Endothelial cell of umbilical vein (primary cell): Measurements from ENCODE around the gene RMI2. TPM values are rescaled to one million over a fixed set of nuclear protein-coding genes. Genes with fewer than 3 reads are reported as not detected.

Experiments used
- BruUV-seq: library from RNA; stranded (reverse); fragments of 400-500 nt; replicated peaks from 2 replicates; lab custom pipeline; 2021; lab: Mats Ljungman, UMichigan
- CTCF ChIA-PET: fragments of 300-600, 350-600 bp; sonication (Branson Sonifier 250); formaldehyde crosslinking; loops from one replicate; lab custom pipeline; 2021; ENCODE audit warnings: antibody characterized with exemption, inconsistent platforms; lab: Charles Lee
- POLR2A ChIA-PET: fragments of 300-600, 350-600 bp; sonication (Branson Sonifier 250); formaldehyde crosslinking; loops from one replicate; lab custom pipeline; 2021; ENCODE audit warnings: antibody characterized with exemption, inconsistent platforms; lab: Charles Lee
- DNase-seq: peaks from one replicate; pipeline ENCODE4 v3.0.0-alpha.2; 2011; ENCODE audit warnings: low read depth, low spot score
- FAIRE-seq: peaks from 2 replicates; lab custom pipeline; 2011; peaks lifted over from hg19 to GRCh38; lab: Jason Lieb, UNC
- H2AFZ ChIP-seq: 2 replicates; pipeline ENCODE4 v1.6.0; 2012; ENCODE audit warnings: low read depth, low read length, control low read depth, inconsistent platforms
- H3K27ac ChIP-seq: 2 replicates; pipeline ENCODE4 v1.5.1; 2011; ENCODE audit warnings: low read depth, mild to moderate bottlenecking, control low read depth, low read length, moderate library complexity; ENCODE audit not compliant: insufficient read depth
- H3K27me3 ChIP-seq, 2 experiments: 2 replicates each; pipeline versions ENCODE4 v1.6.0 to v1.6.1; 2011; ENCODE audit warnings: low read length in 2 of 2, mixed read lengths in 1 of 2; ENCODE audit not compliant: control insufficient read depth in 2 of 2, insufficient read depth in 2 of 2
- H3K36me3 ChIP-seq, 2 experiments: 2 replicates in 1 of 2; 3 replicates in 1 of 2; pipeline ENCODE4 v1.5.1; 2011; ENCODE audit warnings: low read length in 2 of 2, mild to moderate bottlenecking in 1 of 2, moderate library complexity in 1 of 2; ENCODE audit not compliant: control insufficient read depth in 2 of 2, insufficient read depth in 2 of 2; ENCODE audit errors: extremely low read depth in 1 of 2
- H3K4me1 ChIP-seq: 3 replicates; pipeline ENCODE4 v1.5.1; 2011; ENCODE audit warnings: mild to moderate bottlenecking, low read length; ENCODE audit not compliant: control insufficient read depth, insufficient read depth; ENCODE audit errors: extremely low read depth
- H3K4me2 ChIP-seq: 2 replicates; pipeline ENCODE4 v1.6.1; 2011; ENCODE audit warnings: low read length, control low read depth, mixed read lengths; ENCODE audit not compliant: insufficient read depth
- H3K4me3 ChIP-seq, 3 experiments: fragments of 200-600 bp in 1 of 3; sonication (generic), shearing (Covaris generic) in 1 of 3; replicated peaks in 1 of 3; 2 replicates each; pipeline ENCODE4 v1.5.1; 2011 to 2016; ENCODE audit warnings: control low read depth in 3 of 3, low read length in 3 of 3, mild to moderate bottlenecking in 2 of 3, inconsistent platforms in 1 of 3, low read depth in 1 of 3, moderate library complexity in 1 of 3; ENCODE audit not compliant: insufficient read depth in 1 of 3
- H3K79me2 ChIP-seq: 2 replicates; pipeline ENCODE4 v1.6.0; 2012; ENCODE audit warnings: low read length, inconsistent platforms; ENCODE audit not compliant: control insufficient read depth, insufficient read depth
- H3K9ac ChIP-seq: replicated peaks from 2 replicates; pipeline ENCODE3; 2011; ENCODE audit warnings: low read length, control low read depth; ENCODE audit not compliant: insufficient read depth; ENCODE audit errors: extremely low read depth
- H3K9me1 ChIP-seq: replicated peaks from 3 replicates; pipeline ENCODE4 v1.6.0; 2011; ENCODE audit warnings: mild to moderate bottlenecking, low read length; ENCODE audit not compliant: control insufficient read depth, insufficient read depth; ENCODE audit errors: extremely low read depth
- H3K9me3 ChIP-seq: replicated peaks from 2 replicates; pipeline ENCODE4 v1.5.1; 2012; ENCODE audit warnings: low read length, inconsistent platforms; ENCODE audit not compliant: control insufficient read depth, insufficient read depth
- H4K20me1 ChIP-seq: replicated peaks from 2 replicates; pipeline ENCODE3; 2011; ENCODE audit warnings: mild to moderate bottlenecking, low read length; ENCODE audit not compliant: control insufficient read depth, insufficient read depth; ENCODE audit errors: extremely low read depth
- CTCF ChIP-seq, 2 donors: IDR thresholded peaks; 1 replicate in 1 of 2; 2 replicates in 1 of 2; pipeline ENCODE4 v1.5.1; 2011; ENCODE audit warnings: low read length in 2 of 2, mild to moderate bottlenecking in 2 of 2, moderate library complexity in 2 of 2, control low read depth in 1 of 2, inconsistent platforms in 1 of 2, low read depth in 1 of 2; ENCODE audit not compliant: insufficient read depth in 1 of 2; ENCODE audit errors: extremely low read depth in 1 of 2
- EZH2 ChIP-seq: IDR thresholded peaks from 2 replicates; pipeline ENCODE4 v1.6.1; 2012; ENCODE audit warnings: borderline replicate concordance, low read depth, mild to moderate bottlenecking, moderate library complexity, low read length, inconsistent platforms; ENCODE audit not compliant: severe bottlenecking
- FOS ChIP-seq: IDR thresholded peaks from 2 replicates; pipeline ENCODE4 v1.6.1; 2011; ENCODE audit warnings: mild to moderate bottlenecking, low read length, moderate library complexity, borderline replicate concordance; ENCODE audit not compliant: insufficient read depth
- GATA2 ChIP-seq: IDR thresholded peaks from 2 replicates; pipeline ENCODE4 v1.7.0; 2011; ENCODE audit warnings: low read depth, mild to moderate bottlenecking, moderate library complexity, mixed read lengths, low read length; ENCODE audit not compliant: insufficient read length, insufficient read depth
- JUN ChIP-seq: IDR thresholded peaks from 2 replicates; pipeline ENCODE4 v1.6.1; 2011; ENCODE audit warnings: borderline replicate concordance, low read depth; ENCODE audit not compliant: insufficient read length, insufficient read depth
- MAX ChIP-seq: IDR thresholded peaks from 2 replicates; pipeline ENCODE4 v1.6.1; 2011; ENCODE audit not compliant: insufficient read depth, insufficient read length
- MYC ChIP-seq: IDR thresholded peaks from one replicate; pipeline ENCODE4 v1.6.1; 2011; ENCODE audit warnings: mild to moderate bottlenecking, low read depth, low read length
- POLR2A ChIP-seq: IDR thresholded peaks from 2 replicates; pipeline ENCODE4 v1.6.1; 2012; ENCODE audit warnings: low read depth, mild to moderate bottlenecking, control low read depth, low read length
- POLR2AphosphoS5 ChIP-seq: IDR thresholded peaks from 2 replicates; pipeline ENCODE4 v1.6.1; 2012; ENCODE audit warnings: low read depth, mild to moderate bottlenecking, control low read depth, low read length, moderate library complexity; ENCODE audit not compliant: insufficient read depth
- dilution Hi-C: fragments of 300-500 bp; cut with MboI; formaldehyde crosslinking; loops from one replicate; pipeline ENCODE4 v1.15.0; 2019; ENCODE audit warnings: low sequenced_read_pairs; ENCODE audit not compliant: extremely low pct_ligation_motif_present
- intact Hi-C: fragments of 100-400 bp; cut with micrococcal nuclease; formaldehyde crosslinking; loops from one replicate; pipeline ENCODE4 v1.10.0; 2022
- polyA plus RNA-seq, 4 experiments: library from polyadenylated mRNA; depleted of rRNA in 3 of 4; stranded (reverse) in 3 of 4; unstranded in 1 of 4; fragments of >200 nt; gene quantifications; 2 replicates each; pipeline versions ENCODE4 v1.2.1 to v1.2.3, GENCODE V29; 2011 to 2012; ENCODE audit warnings: missing spikeins in 1 of 4
- total RNA-seq: library from RNA; stranded (reverse); gene quantifications from 2 replicates; pipeline ENCODE4 v1.2.3, GENCODE V29; 2021

The RMI2 gene
- total and polyA plus RNA-seq, 2 donors (not counting 3 experiments of a cell fraction or from before 2014, with no cell fraction given): 5.3 to 7.7 TPM

- H2AFZ ChIP-seq: no peak overlapping the region
- H4K20me1 ChIP-seq: no peaks in the 10 kb centered on the region
- no peaks in the 10 kb centered on the region for H3K27me3 ChIP-seq
- DNase-seq (no peak), FAIRE-seq (no peak)
- peaks cover 13% of the 10 kb centered on the region for H3K4me1 ChIP-seq
- no peaks in the 10 kb centered on the region for H3K9me3 ChIP-seq
- H3K36me3 ChIP-seq: no peaks in the 10 kb centered on the region
- POLR2A ChIA-PET: no interaction called here
- dilution Hi-C loops (no loop called here), intact Hi-C loops (no loop called here)
- CTCF ChIA-PET: no interaction called here
- TF ChIP-seq POLR2AphosphoS5 (no peak), JUN (no peak), EZH2 (no peak), CTCF (IDR thresholded peaks at IDR 0.05; ENCODE audit: extremely low read depth in 1 of 2, insufficient read depth in 1 of 2, low read depth in 1 of 2, low read length in 2 of 2) (no peak), FOS (no peak), MYC (no peak), POLR2A (no peak), MAX (no peak), GATA2 (no peak)
- no peak overlapping the region for H3K9ac ChIP-seq
- no peaks in the 10 kb centered on the region for H3K9me1 ChIP-seq
- no peak overlapping the region for H3K4me2 ChIP-seq
- H3K27ac ChIP-seq: no peak overlapping the region
- no peak overlapping the region for H3K4me3 ChIP-seq
- BruUV-seq: no TSS peak
- no peaks in the 10 kb centered on the region for H3K79me2 ChIP-seq
Measured at GRCh38 chr16:11325404-11326083, 19.7 kb upstream of the RMI2 start.
